Ammon's horn (tissue), 1 donor: ENCODE measurements around the gene BTBD19.
A peak's percentile ranks its signal among the peaks of the same experiment; 100 is the strongest.
"Not testable (repeated sequence)": the region's sequence is repeated elsewhere in the genome, so short reads cannot be mapped to it uniquely, and the experiment has no call there.

Source experiments
- DNase-seq: peaks from one replicate; pipeline ENCODE4 v3.0.0-alpha.2; 2016; ENCODE audit warnings: low spot score

BTBD19 gene

GRCh38 chr1:44808063-44808937, at the start of gene BTBD19:
Gene BTBD19 (plus strand): TSS chr1:44808523. CDS start chr1:44808821, 298 bp downstream.
- peak; percentile 86 for DNase-seq

GRCh38 chr1:44759077-44759476, 49.2 kb upstream of the BTBD19 start:
- no peak for DNase-seq

- DNase-seq, result no peak
These were observed 47.4 kb upstream of the BTBD19 start for GRCh38 chr1:44760876-44761275.

GRCh38 chr1:44766421-44766820, 41.9 kb upstream of the BTBD19 start:
- DNase-seq, result not testable (repeated sequence)

GRCh38 chr1:44775078-44775929, 33.0 kb upstream of the BTBD19 start, which contains the start of gene RPS8:
Gene RPS8 (plus strand): TSS chr1:44775540. CDS start chr1:44775597, 57 bp downstream.
- peak; percentile 95 for DNase-seq

GRCh38 chr1:44775930-44776729, 32.2 kb upstream of the BTBD19 start:
- DNase-seq, result no peak

GRCh38 chr1:44776730-44777068, 31.6 kb upstream of the BTBD19 start:
- no peak for DNase-seq

GRCh38 chr1:44777547-44777946, 30.8 kb upstream of the BTBD19 start:
- DNase-seq, result no peak

GRCh38 chr1:44777969-44778635, 30.2 kb upstream of the BTBD19 start:
- no peak for DNase-seq

- DNase-seq, result no peak
These were observed 29.4 kb upstream of the BTBD19 start for GRCh38 chr1:44778705-44779576.

GRCh38 chr1:44780583-44781121, 27.7 kb upstream of the BTBD19 start:
- DNase-seq, result no peak

GRCh38 chr1:44783697-44784093, 24.6 kb upstream of the BTBD19 start:
- no peak for DNase-seq

- DNase-seq, result no peak
These were observed 24.0 kb upstream of the BTBD19 start for GRCh38 chr1:44784094-44785028.

- no peak for DNase-seq
These were observed 23.3 kb upstream of the BTBD19 start for GRCh38 chr1:44785029-44785380.

GRCh38 chr1:44785501-44786137, 22.7 kb upstream of the BTBD19 start:
- DNase-seq, result no peak

GRCh38 chr1:44786138-44786840, 22.0 kb upstream of the BTBD19 start:
- DNase-seq, result no peak

GRCh38 chr1:44786841-44787426, 21.4 kb upstream of the BTBD19 start:
- DNase-seq, result no peak

GRCh38 chr1:44787506-44787905, 20.8 kb upstream of the BTBD19 start:
- DNase-seq, result no peak
